Cardiac septum (tissue), 1 donor: ENCODE results near the gene UPK2. TPM values are rescaled to one million over a fixed set of nuclear protein-coding genes. Genes with fewer than 3 reads are reported as not detected.
"Not testable (repeated sequence)": the region's sequence is repeated elsewhere in the genome, so short reads cannot be mapped to it uniquely, and the experiment has no call there.

Experiments
- DNase-seq: peaks from one replicate; pipeline ENCODE4 v3.0.0-alpha.2; 2020; ENCODE audit warnings: low spot score
- intact Hi-C: fragments of 100-400 bp; cut with DNase I; formaldehyde crosslinking; loops from one replicate; pipeline ENCODE4 v1.14.0; 2022
- total RNA-seq: library from RNA; stranded (reverse); fragmentation: NEBNext Ultra II Directional; extraction: Animal tissue kit (Norgen Biotek cat#: 25700); gene quantifications from one replicate; pipeline ENCODE4 v1.2.1, GENCODE V29; 2021
- donor health status: DM: no; HTN: no; CAD: no.

UPK2 gene
- total RNA-seq, 1 donor from 2014 or later: not detected

GRCh38 chr11:118930094-118930712 lies 25.9 kb upstream of the UPK2 start:
- no peak for DNase-seq
- intact Hi-C loops: loop anchor here (2.0 kb wide), 1 partner anchor 27 kb away; the partner anchor contains the start of gene UPK2

DNA sequence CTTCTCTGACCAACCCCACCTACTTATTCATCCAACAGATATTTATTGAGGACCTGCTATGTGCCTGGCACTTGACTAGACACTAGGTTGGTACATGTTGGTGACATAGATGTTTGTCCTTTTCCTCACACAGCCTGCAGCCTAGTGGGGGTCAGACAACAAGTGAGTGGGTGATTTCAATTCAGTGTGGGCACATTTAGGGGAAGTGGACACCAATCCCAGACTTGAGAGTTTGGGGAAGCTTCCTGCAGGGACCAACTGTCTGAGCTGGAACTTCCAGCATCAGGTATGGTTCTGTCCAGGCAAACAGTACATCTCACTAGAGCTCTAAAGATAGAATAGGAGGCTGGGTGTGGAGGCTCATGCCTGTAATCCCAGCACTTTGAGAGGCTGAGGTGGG lies 24.5 kb upstream of the UPK2 start:
- no peak for DNase-seq
- intact Hi-C loops: loop anchor here (2.0 kb wide), 1 partner anchor 25 kb away; the partner anchor contains the start of gene UPK2

- intact Hi-C loops: no loop called here
These were observed 22.6 kb upstream of the UPK2 start for GRCh38 chr11:118933486-118933885.

DNA sequence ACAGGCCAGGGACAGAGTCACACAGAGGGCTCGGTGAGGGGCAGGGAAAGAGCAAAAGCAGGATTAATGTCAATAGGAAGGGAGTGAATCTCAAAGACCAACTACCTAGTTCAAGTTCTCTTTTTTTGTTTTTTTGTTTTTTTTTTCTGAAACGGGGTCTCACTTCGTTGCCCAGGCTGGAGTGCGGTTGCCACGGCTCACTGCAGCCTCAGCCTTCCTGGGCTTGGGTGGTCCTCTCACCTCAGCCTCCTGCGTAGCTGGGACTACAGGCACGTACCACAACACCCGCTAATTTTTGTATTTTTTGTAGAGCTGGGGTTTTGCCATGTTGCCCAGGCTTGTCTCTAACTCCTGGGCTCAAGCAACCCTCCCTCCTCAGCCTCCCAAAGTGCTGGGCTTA lies 20.7 kb upstream of the UPK2 start:
- no peak for DNase-seq
- intact Hi-C loops: no loop called here

More at GRCh38 chr11:118933486-118933885, 22.6 kb upstream of the UPK2 start:
- no peak for DNase-seq

DNA sequence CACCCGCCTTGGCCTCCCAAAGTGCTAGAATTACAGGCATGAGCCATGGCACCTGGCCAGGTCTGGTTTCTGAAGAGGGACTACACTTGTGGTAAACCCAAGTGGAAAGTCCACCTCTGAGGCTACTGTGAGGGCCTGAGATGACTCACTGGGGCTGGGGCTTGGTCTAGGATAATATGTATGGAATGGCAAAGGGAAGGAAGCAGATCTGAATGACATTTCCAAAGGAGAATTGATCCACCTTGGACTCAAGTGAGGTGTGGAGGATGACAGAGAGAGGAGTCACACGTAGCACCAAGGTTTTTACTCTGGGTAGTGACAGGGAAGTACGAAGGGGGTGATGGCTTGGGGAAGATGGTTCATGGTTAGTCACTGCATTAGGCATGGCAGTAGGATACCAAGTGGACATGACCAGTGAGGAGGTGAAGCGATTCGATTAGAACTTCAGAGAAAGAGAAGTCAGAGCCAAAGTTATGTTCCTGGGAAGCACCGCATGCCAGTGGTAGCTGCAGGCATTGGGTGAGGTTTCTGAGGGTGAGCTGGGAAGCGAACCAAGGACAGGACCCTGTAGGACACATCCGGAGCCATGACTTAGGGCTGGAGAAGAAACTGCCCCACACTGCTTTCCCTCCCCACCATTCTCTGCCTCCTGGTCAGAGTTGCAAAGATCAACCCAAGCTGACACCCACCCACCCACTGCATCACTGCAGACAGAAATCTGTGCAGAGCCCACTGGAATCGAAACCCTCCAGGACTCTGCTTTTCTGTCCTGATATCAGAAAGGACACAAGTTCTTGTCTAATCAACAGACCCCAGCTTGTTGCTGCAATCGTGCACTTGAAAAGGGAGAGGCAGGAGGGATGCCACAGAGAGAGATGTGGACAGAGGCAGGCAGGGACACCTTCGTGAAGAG lies 17.4 kb upstream of the UPK2 start:
- DNase-seq: no peak
- intact Hi-C loops: no loop called here

GRCh38 chr11:118939404-118939915 lies 16.6 kb upstream of the UPK2 start:
- intact Hi-C loops: no loop called here
- no peak for DNase-seq

DNA sequence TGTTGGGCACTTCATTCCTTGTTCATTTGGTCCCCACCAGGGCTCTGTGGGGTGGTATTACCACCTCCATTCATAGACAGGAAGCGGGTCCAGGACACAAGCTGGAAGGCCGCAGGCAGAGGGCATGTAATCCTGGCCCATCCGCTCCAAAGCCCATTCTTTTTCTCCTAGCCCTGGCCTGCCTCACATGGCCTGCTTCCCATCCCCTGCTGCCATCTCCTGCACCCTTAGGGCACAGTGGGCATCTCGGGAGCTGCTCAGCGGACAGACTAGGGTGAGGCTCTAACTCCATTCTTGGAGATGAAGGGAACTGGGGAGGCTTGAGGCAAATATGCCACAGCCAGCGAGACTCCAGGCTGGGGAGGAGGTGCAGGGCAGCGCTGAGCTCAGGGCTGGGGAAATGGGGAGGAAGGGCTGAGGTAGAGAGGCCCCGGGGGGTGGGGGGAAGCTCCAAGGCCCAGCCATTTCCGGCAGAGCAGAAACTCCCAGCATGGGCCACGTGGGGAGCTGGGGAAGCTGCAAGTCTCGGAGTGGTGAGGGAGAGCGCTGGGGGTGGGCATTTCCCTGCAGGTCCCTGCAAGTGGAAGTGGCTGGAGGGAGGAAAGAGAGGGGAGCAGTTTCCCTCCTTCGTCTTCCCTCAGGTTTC lies 16.0 kb upstream of the UPK2 start:
- DNase-seq: no peak
- intact Hi-C loops: no loop called here

DNA sequence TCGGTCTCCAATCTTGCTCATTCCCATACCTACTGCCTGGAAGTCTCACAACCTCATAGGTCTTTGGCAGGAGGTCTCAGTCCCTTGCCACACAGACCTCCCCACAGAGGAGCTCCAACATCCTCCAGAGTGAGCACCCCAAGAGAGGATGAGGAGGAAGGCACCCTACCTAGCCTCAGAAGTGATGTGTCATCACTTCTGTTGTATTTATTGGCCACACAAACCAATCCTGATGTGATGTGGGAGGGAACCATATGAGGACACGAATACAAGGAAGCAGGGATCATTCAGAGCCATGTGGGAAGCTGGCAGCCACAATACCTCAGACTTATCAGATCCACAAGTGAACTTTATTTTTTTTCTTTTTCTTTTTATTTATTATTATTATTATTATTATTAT lies 9.0 kb upstream of the UPK2 start:
- intact Hi-C loops: no loop called here

GRCh38 chr11:118948000-118948399 lies 8.1 kb upstream of the UPK2 start:
- intact Hi-C loops: no loop called here
- DNase-seq: no peak

More for the DNA sequence above, 9.0 kb upstream of the UPK2 start:
- no peak for DNase-seq

GRCh38 chr11:118953265-118953664 lies 2.8 kb upstream of the UPK2 start:
- no peak for DNase-seq
- intact Hi-C loops: no loop called here

GRCh38 chr11:118953976-118954375 lies 2.1 kb upstream of the UPK2 start:
- intact Hi-C loops, DNase-seq: not testable (repeated sequence)

DNA sequence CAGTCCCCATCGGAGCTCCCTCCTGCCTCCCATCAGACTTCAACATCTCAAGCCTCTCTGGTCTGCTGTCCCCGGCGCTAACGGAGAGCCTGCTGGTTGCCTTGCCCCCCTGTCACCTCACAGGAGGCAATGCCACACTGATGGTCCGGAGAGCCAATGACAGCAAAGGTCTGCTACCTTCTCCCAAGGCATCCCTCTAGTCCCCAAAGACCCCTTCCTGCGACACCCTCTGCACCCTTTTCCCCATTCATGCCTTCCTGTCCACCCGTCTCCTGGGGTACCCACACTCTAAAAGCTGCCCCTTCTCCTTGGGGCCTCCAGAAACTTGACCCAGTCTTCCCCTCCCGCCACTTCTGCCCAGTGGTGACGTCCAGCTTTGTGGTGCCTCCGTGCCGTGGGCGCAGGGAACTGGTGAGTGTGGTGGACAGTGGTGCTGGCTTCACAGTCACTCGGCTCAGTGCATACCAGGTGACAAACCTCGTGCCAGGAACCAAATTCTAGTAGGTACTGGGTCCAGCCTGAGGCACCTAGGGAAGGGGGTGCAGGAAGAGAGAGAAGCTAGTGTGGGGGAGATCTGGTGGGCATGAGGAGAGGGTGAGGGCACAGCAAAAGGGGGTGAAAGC lies 860 bp downstream of the UPK2 start:
- no peak for DNase-seq
- intact Hi-C loops: loop anchor here (1.0 to 2.0 kb wide), 3 partner anchors 26 to 266 kb away; no protein-coding TSS in a partner anchor

- no peak for DNase-seq
- intact Hi-C loops: loop anchor here (2.0 kb wide), 2 partner anchors 27 to 267 kb away; no protein-coding TSS in a partner anchor
These were observed 1.5 kb downstream of the UPK2 start for GRCh38 chr11:118957549-118957948.

- DNase-seq: no peak
- intact Hi-C loops: loop anchor here (2.0 kb wide), 2 partner anchors 27 to 267 kb away; no protein-coding TSS in a partner anchor
These were observed 1.9 kb downstream of the UPK2 start for GRCh38 chr11:118957968-118958367.

DNA sequence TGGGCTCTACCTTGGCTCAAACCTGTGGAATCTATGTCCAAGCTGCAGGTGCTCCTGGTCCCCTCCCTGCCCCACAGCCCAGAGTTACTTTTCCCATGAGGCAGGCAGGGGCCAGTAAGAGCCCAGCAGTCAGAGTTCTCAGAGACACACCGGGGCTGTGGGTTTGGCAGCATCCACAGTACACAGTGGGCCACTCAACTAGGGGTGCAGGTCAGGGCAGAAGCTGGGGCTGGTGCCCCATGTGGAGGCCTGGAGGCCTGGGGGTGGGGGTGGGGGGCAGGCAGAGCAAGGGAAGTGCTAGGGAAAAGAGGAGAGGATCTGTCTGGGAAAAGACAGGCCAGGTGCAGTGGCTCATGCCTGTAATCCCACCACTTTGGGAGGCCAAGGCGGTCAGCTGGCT lies 2.5 kb downstream of the UPK2 start:
- intact Hi-C loops: no loop called here
- DNase-seq: no peak

DNA sequence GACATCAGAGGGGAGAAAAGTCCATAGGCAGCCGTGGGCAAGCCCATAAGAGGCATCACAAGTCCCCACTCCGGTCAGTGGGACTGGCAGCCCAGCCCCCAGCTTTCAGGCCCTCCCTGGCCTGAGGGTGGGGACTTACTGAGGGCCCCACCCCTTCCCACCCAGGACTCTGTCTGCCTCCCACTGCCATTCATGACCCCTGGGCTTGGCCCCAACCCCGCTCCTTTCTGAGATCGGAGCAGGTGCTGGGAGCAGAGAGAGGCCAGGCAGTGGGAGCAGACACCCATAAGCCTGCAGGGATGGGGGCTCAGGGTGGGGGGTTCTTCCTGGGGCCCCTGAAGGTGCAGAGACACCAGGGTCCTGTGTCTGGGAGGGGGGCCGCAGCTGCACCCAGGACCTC lies 5.1 kb downstream of the UPK2 start:
- no peak for DNase-seq
- intact Hi-C loops: no loop called here

DNA sequence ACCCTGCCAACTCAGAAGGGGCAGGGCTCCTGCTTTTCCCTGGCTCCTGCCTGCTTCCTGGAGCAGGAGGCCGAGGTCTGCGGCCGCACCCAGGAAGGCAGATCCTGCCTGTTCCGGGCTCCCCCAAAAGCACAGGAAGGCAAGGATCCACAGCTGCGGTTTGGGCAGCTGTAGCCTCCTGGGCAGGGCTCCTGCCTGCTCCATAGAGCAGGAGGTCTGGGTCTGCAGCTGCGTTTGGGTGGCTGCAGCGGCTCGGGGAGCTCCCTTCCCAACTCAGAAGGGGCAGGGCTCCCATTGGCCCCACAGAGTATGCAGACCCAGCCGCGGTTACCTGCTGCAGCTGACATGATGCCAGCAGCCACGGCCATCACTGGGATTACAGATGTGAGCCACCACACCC lies 5.5 kb downstream of the UPK2 start:
- intact Hi-C loops: no loop called here

DNA sequence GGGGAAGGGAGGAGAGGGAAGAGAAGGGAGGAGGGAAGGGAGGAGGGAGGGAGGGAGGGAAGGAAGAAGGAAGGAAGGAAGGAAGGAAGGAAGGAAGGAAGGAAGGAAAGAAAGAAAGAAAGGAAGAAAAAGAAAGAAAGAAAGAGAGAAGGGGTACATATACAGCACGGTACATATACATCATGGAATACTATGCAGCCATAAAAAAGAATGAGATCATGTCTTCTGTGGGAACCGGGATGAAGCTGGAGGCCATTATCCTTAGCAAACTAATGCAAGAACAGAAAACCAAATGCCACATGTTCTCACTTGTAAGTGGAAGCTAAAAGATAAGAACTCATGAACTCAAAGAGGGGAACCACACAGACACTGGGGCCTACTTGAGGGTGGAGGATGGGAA lies 13.4 kb downstream of the UPK2 start:
- intact Hi-C loops, DNase-seq: not testable (repeated sequence)

More for the DNA sequence above, 5.5 kb downstream of the UPK2 start:
- no peak for DNase-seq

GRCh38 chr11:118971646-118972045 lies 15.5 kb downstream of the UPK2 start, which contains the start of gene FOXR1:
FOXR1 (plus strand) TSS chr11:118971761; CDS start chr11:118971932, 171 bp downstream.
- intact Hi-C loops: no loop called here
- no peak for DNase-seq
